ENCODE measurements around the gene RYR2. TPM values are rescaled to one million over a fixed set of nuclear protein-coding genes. Genes with fewer than 3 reads are reported as not detected.

Gene RYR2
- total RNA-seq, 1 experiment from 2014 or later, result 3.4 TPM

- Histone ChIP-seq H4K8ac (replicated peaks; ENCODE audit: insufficient read length, low read depth, low read length) (no peak overlapping the region), H3K27me3 (ENCODE audit: insufficient read depth, low read length) (no peaks in the 10 kb centered on the region), H2BK20ac (ENCODE audit: low read depth, low read length, poor library complexity, severe bottlenecking) (no peak overlapping the region), H4K5ac (ENCODE audit: insufficient read length, low read depth, low read length) (no peak overlapping the region), H2AK5ac (ENCODE audit: insufficient read length, low read length) (no peak overlapping the region), H3K9me3 (ENCODE audit: control insufficient read depth, low read depth, low read length) (no peaks in the 10 kb centered on the region), H3K14ac (ENCODE audit: insufficient read depth, low read length) (no peak overlapping the region), H3K18ac (ENCODE audit: insufficient read length, low read depth, low read length) (no peak overlapping the region), H3K79me2 (ENCODE audit: insufficient read depth, low read length) (no peaks in the 10 kb centered on the region), H3K4me1 (ENCODE audit: insufficient read depth, low read length) (peaks cover 3% of the 10 kb centered on the region; the same call in 1 of the 2 replicates), H3T11ph (ENCODE audit: low read length) (no peak overlapping the region), H3K79me1 (ENCODE audit: insufficient read depth, low read depth, low read length, poor library complexity, severe bottlenecking) (no peaks in the 10 kb centered on the region), H3K4me2 (ENCODE audit: insufficient read depth, insufficient read length, low read length) (no peak overlapping the region), H3K27ac (ENCODE audit: insufficient read length, low read depth, low read length) (no peak overlapping the region), H2BK15ac (ENCODE audit: low read depth, low read length) (no peak overlapping the region), H2BK120ac (ENCODE audit: low read depth, low read length, poor library complexity, severe bottlenecking) (no peak overlapping the region), H2AFZ (ENCODE audit: low read length) (no peak overlapping the region), H2BK12ac (ENCODE audit: insufficient read length, low read depth, low read length) (no peak overlapping the region), H3K4ac (ENCODE audit: low read depth, low read length) (no peak overlapping the region), H2BK5ac (ENCODE audit: insufficient read length, low read length) (no peak overlapping the region), H4K20me1 (ENCODE audit: control insufficient read depth, insufficient read depth, insufficient read length) (no peaks in the 10 kb centered on the region), H3K9ac (ENCODE audit: extremely low read depth, insufficient read length, low read length) (no peak overlapping the region), H3K23me2 (ENCODE audit: insufficient read length, low read depth, low read length, poor library complexity, severe bottlenecking) (no peaks in the 10 kb centered on the region), H4K91ac (ENCODE audit: insufficient read length, low read depth, low read length) (no peak overlapping the region), H3K23ac (ENCODE audit: insufficient read length, low read depth, low read length) (no peak overlapping the region), H3K56ac (ENCODE audit: insufficient read length, low read depth, low read length) (no peak overlapping the region)
- no peak overlapping the region for H3K27ac Mint-ChIP-seq
- WGBS (ENCODE audit: extremely low coverage, insufficient read length, low lambda C conversion rate), result no CpG with 5 or more reads among the region's 10 CpGs
- no peak for TF ChIP-seq CTCF (conservative IDR thresholded peaks at IDR 0.05)
- H3K27me3 Mint-ChIP-seq (ENCODE audit: low read depth), result no peaks in the 10 kb centered on the region
- H3K36me3 Mint-ChIP-seq (ENCODE audit: insufficient read depth in 1 of 3, low read depth in 3 of 3), result no peaks in the 10 kb centered on the region
- peaks cover 0 to 2% of the 10 kb centered on the region in 2 experiments; a peak in 1 of 5 replicates for H3K9me3 Mint-ChIP-seq
- no peak for DNase-seq
- no peak overlapping the region for H3K4me3 Mint-ChIP-seq
- H3K4me1 Mint-ChIP-seq, result peaks cover 9 to 10% of the 10 kb centered on the region in 2 experiments
Measured at GRCh38 chr1:237416924-237417655, 375.1 kb downstream of the RYR2 start.
